Rectal smooth muscle tissue (tissue), 1 donor: ENCODE results near the gene HNRNPA3.
"Not testable (repeated sequence)": the region's sequence is repeated elsewhere in the genome, so short reads cannot be mapped to it uniquely, and the experiment has no call there.

Source experiments
- H3K27ac ChIP-seq: one replicate; pipeline ENCODE4 v1.7.0; 2013; ENCODE audit warnings: low read depth, low read length, inconsistent platforms
- H3K27me3 ChIP-seq: one replicate; pipeline ENCODE4 v1.7.0; 2013; ENCODE audit warnings: low read length; ENCODE audit not compliant: control insufficient read depth, insufficient read depth
- H3K36me3 ChIP-seq: one replicate; pipeline ENCODE4 v1.7.0; 2013; ENCODE audit warnings: low read length; ENCODE audit not compliant: control insufficient read depth, insufficient read depth
- H3K4me1 ChIP-seq: one replicate; pipeline ENCODE4 v1.7.0; 2013; ENCODE audit warnings: low read length; ENCODE audit not compliant: control insufficient read depth, insufficient read depth
- H3K4me3 ChIP-seq: one replicate; pipeline ENCODE4 v1.7.0; 2013; ENCODE audit warnings: low read length
- H3K9ac ChIP-seq: one replicate; pipeline ENCODE4 v1.7.0; 2013; ENCODE audit warnings: low read length

Gene HNRNPA3

GRCh38 chr2:177200419-177200818 is 12.2 kb upstream of the HNRNPA3 start:
- not testable (repeated sequence) for H3K27ac ChIP-seq, H3K4me1 ChIP-seq, H3K9ac ChIP-seq, H3K36me3 ChIP-seq, H3K4me3 ChIP-seq, H3K27me3 ChIP-seq

GRCh38 chr2:177201919-177202346 is 10.7 kb upstream of the HNRNPA3 start:
- no peaks in the 10 kb centered on the region for H3K27me3 ChIP-seq
- H3K4me3 ChIP-seq = no peak overlapping the region
- H3K9ac ChIP-seq = no peak overlapping the region
- no peaks in the 10 kb centered on the region for H3K4me1 ChIP-seq
- no peak overlapping the region for H3K27ac ChIP-seq
- H3K36me3 ChIP-seq = no peaks in the 10 kb centered on the region

GRCh38 chr2:177204417-177204816 is 8.2 kb upstream of the HNRNPA3 start:
- Histone ChIP-seq H3K27ac (no peak overlapping the region), H3K27me3 (no peaks in the 10 kb centered on the region), H3K4me3 (no peak overlapping the region), H3K36me3 (no peaks in the 10 kb centered on the region), H3K4me1 (no peaks in the 10 kb centered on the region), H3K9ac (no peak overlapping the region)

GRCh38 chr2:177207101-177207500 is 5.5 kb upstream of the HNRNPA3 start:
- H3K27me3 ChIP-seq = no peaks in the 10 kb centered on the region
- no peaks in the 10 kb centered on the region for H3K36me3 ChIP-seq
- no peak overlapping the region for H3K9ac ChIP-seq
- no peak overlapping the region for H3K27ac ChIP-seq
- H3K4me3 ChIP-seq = no peak overlapping the region
- peaks cover 13% of the 10 kb centered on the region for H3K4me1 ChIP-seq

- peak overlapping the region; percentile 99 for H3K27ac ChIP-seq
- peaks cover 25% of the 10 kb centered on the region for H3K4me1 ChIP-seq
- peaks cover 4% of the 10 kb centered on the region for H3K36me3 ChIP-seq
- H3K9ac ChIP-seq = peak overlapping the region; percentile 100
- peak overlapping the region; percentile 88 for H3K4me3 ChIP-seq
- H3K27me3 ChIP-seq = no peaks in the 10 kb centered on the region
These were observed 1.4 kb upstream of the HNRNPA3 start for GRCh38 chr2:177211169-177211568.

- Histone ChIP-seq H3K36me3 (peaks cover 9% of the 10 kb centered on the region), H3K27me3 (no peaks in the 10 kb centered on the region), H3K9ac (peak overlapping the region; percentile 100), H3K4me3 (peak overlapping the region; percentile 88), H3K27ac (peak overlapping the region; percentile 99), H3K4me1 (peaks cover 25% of the 10 kb centered on the region)
These were observed 953 bp upstream of the HNRNPA3 start for GRCh38 chr2:177211576-177212105.

GRCh38 chr2:177212891-177213856 is 580 bp downstream of the HNRNPA3 start:
- peaks cover 25% of the 10 kb centered on the region for H3K4me1 ChIP-seq
- peak overlapping the region; percentile 88 for H3K9ac ChIP-seq
- H3K36me3 ChIP-seq = peaks cover 17% of the 10 kb centered on the region
- H3K27ac ChIP-seq = peak overlapping the region; percentile 100
- H3K27me3 ChIP-seq = no peaks in the 10 kb centered on the region
- H3K4me3 ChIP-seq = peak overlapping the region; percentile 95

- Histone ChIP-seq H3K4me1 (peaks cover 12% of the 10 kb centered on the region), H3K4me3 (no peak overlapping the region), H3K27ac (no peak overlapping the region), H3K9ac (no peak overlapping the region), H3K36me3 (peaks cover 29% of the 10 kb centered on the region), H3K27me3 (no peaks in the 10 kb centered on the region)
These were observed 4.8 kb downstream of the HNRNPA3 start for GRCh38 chr2:177217247-177217843.

- H3K36me3 ChIP-seq = peaks cover 32% of the 10 kb centered on the region
- not testable (repeated sequence) for H3K9ac ChIP-seq, H3K4me1 ChIP-seq, H3K4me3 ChIP-seq, H3K27me3 ChIP-seq, H3K27ac ChIP-seq
These were observed 7.2 kb downstream of the HNRNPA3 start for GRCh38 chr2:177219787-177220186.

GRCh38 chr2:177221534-177221933 is 8.9 kb downstream of the HNRNPA3 start:
- H3K27ac ChIP-seq = no peak overlapping the region
- no peak overlapping the region for H3K4me3 ChIP-seq
- H3K27me3 ChIP-seq = no peaks in the 10 kb centered on the region
- no peak overlapping the region for H3K9ac ChIP-seq
- H3K4me1 ChIP-seq = no peaks in the 10 kb centered on the region
- peaks cover 24% of the 10 kb centered on the region for H3K36me3 ChIP-seq

- H3K27ac ChIP-seq = no peak overlapping the region
- no peak overlapping the region for H3K4me3 ChIP-seq
- no peaks in the 10 kb centered on the region for H3K4me1 ChIP-seq
- H3K27me3 ChIP-seq = no peaks in the 10 kb centered on the region
- H3K36me3 ChIP-seq = peaks cover 20% of the 10 kb centered on the region
- H3K9ac ChIP-seq = no peak overlapping the region
These were observed 9.4 kb downstream of the HNRNPA3 start for GRCh38 chr2:177221970-177222369.

GRCh38 chr2:177223436-177223835 is 10.8 kb downstream of the HNRNPA3 start:
- H3K36me3 ChIP-seq = peaks cover 14% of the 10 kb centered on the region
- H3K4me1 ChIP-seq, H3K27ac ChIP-seq, H3K27me3 ChIP-seq, H3K9ac ChIP-seq, H3K4me3 ChIP-seq: not testable (repeated sequence)
